Hematopoietic multipotent progenitor cell treated with erythropoietin and hydrocortisone succinate and interleukin-3 and kit ligand, for 15 days (in vitro differentiated cells): ENCODE data around the gene ACOT13.
"Not testable (repeated sequence)": the region's sequence is repeated elsewhere in the genome, so short reads cannot be mapped to it uniquely, and the experiment has no call there.

Experiments
- DNase-seq: peaks from one replicate; pipeline ENCODE4 v3.0.0-alpha.2; 2015; ENCODE audit warnings: low spot score

ACOT13 gene

DNA sequence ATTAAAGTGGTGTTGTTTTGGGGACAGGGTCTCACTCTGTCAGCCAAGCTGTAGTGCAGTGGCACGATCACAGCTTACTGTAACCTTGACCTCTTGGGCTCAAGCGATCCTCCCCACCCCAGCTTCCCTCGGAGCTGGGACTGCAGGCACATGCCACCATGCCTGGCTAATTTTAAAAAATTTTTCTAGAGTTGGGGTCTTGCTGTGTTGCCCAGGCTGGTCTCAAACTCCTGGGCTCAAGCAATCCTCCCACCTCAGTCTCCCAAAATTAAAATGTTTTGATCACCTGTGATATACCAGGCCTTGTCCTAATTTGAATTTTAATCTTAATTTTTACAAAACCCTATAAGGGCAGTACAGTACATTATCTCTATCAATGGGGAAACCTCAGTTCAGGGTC is 25.5 kb downstream of the ACOT13 start:
- DNase-seq, result no peak

DNA sequence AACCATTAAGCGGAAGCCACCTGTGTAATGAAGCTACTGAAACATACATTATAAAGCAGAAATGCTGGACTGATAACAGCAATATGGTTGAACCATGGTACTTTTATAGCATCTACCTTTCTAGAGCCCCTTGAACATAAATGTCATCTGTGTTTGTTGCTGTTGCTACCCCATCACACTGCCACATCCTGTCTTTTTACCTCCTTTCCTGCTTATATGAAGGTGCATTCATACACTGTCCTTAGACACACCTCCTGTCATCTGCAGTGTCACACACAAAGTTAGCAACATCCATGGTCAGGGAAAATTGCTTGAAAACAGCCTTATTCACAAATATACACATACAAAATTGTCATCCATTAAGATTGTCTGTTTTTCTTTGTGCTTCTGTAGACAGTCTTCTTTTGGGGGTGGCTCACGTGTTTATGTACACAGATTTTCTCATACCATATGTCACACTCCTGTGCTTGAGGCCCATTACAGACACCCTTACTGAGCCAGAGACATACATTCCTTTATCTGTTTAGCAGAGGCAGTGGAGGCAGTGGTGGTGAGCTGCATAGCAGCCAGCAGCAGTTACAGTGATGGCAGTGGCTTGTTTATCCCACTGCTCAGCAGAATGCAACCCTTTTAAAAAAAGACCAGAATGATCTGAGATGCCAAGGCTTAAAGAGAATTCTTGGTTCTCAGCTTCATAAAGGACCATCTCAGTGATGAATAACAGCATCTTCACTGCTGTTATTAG is 26.1 kb downstream of the ACOT13 start:
- no peak for DNase-seq

DNA sequence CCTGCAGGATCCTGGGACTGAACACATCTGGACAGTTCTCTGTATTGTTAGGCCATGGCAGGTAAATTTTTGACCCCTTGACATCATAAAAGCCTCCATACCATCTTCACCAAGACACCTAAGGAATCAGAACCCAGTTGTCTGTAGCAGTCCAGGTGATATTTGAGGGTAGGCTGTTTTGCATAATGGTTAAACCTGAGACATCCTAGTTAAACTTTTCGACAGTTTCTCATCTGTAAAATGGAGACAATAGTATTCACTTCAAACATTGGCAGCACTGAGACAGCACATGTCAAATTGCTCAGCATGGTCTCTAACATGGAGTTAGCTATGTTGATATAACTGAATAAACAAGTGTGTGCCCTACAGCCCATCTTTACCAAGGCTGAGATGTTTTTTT is 27.3 kb downstream of the ACOT13 start:
- no peak for DNase-seq

DNA sequence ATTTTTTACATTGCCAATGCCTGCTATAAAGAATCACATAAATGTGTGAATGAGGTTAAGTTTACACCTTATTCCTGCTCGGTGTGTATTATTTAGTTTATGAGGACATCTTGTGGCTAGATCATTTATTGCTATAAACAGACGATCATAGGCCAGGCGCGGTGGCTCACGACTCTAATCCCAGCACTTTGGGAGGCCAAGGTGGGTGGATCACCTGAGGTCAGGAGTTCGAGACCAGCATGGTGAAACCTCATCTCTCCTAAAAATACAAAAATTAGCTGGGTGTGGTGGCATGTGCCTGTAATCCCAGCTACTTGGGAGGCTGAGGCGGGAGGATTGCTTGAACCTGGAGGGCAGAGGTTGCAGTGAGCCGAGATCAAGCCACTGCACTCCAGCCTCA is 28.8 kb downstream of the ACOT13 start:
- DNase-seq, result peak; percentile 69

DNA sequence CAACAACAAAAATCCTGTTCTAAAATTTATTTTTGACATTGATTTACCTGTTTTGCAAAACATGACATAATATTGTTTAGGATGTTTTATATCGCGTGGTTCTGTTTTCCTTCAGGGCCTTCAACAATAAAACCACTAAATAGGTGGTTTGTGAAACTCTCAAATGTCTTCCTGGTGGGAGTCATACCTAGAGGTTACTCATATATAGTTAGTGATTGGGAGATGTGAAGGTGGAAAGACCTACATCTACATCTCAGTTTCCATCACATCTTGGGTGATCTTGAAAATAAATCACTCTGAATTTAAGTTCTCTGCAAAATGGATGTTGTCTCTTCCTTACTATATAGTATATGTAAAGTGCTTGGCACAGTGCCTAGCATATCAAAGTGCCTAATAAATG is 29.2 kb downstream of the ACOT13 start:
- no peak for DNase-seq

DNA sequence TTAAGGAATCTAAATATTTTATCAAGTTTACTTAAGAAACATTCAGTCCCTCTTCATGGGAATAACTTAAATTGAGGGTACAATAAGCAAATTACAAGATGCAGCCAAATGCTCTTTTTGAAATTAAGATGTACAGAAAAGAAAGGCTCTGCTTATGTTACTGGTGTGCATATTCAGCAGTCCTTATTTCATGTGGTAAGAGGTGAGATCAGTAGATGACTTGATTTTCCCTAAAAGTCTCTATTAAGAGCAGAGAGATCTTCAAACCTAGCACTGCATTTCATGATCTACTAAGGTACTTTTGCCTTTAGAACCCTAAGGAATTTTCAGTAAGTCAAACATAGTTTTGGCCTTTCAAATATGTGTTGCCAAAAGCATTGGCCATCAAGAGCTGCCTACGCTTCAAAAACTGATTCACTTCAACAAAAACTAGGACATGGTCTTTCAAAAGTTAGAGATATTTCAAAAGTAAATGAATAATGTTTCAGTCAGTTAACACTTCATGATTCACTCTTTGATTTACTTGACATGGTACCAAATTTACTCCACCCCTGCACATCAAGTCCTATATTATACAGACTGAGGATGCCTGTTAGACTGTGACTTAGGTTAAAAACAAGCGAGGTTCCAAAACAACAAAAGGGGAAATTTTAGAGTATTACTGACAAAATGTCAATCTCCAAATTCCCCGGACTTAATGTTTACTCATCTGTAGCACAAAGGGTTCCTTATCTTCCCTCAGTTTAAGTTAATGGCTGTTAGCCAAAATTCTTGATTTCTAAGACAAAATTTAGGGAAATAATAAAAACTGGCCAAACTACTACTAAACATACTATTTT is 32.9 kb downstream of the ACOT13 start:
- DNase-seq, result no peak

DNA sequence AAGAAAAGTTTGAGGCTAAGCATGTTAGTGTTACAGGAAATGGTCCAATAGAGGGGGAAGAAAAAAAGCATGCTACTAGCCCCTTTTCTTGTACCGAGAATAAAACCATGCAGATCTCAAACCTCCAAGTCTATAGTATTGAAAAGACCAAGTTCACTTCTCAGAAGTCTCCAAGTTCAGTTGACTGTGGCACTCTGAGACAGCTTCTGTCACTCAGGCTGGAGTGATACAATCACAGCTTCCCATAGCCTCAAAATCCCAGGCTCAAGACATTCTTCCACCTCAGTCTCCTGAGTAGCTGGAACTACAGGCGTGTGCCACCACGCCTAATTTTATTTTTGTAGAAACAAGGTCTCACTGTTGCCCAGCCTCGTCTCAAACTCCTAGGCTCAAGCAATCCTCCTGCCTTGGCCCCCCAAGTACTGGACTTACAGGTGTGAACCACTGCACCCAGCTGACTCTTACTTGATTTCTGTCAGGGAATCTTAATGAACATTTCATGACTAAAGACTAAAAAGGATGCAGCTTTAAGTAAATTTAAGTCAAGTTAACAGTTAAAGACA is 35.9 kb downstream of the ACOT13 start:
- DNase-seq, result no peak

DNA sequence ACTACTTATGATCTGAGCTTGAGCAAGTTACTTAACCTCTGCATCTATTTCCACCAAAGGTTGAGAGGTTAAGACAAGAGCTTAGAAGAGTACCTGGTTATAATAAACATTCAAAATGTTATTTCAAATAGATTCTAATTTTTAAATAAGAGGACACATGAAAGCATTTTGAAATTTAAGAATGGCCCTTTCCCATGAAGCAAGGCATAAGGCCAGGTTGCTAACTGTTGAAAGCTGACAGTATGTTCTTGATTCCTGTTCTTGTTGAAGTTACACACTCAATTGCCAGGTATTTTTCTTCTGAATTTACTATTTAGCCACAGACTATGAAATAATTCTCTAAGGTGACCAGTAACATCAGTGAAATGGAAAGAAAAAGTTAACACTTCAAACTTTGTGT is 37.6 kb downstream of the ACOT13 start:
- DNase-seq, result no peak

DNA sequence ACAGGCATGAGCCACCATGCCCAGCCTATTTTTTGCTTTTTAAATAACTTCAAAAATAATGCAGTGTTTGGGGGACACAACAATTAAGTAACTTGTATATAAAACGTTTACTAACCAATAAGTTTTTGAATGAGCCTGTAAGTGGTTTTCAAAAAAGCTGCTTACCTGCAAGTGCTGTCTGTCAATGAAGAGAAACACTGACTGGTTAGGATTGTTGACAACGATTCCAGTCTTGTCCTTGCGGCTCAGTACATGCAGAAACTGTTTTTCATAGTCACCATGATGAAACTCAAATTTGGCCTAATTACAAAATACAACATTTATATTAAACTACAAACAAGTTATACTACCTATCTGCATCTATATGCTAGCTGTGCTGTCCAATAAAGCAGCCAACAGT is 41.7 kb downstream of the ACOT13 start:
- DNase-seq, result no peak

DNA sequence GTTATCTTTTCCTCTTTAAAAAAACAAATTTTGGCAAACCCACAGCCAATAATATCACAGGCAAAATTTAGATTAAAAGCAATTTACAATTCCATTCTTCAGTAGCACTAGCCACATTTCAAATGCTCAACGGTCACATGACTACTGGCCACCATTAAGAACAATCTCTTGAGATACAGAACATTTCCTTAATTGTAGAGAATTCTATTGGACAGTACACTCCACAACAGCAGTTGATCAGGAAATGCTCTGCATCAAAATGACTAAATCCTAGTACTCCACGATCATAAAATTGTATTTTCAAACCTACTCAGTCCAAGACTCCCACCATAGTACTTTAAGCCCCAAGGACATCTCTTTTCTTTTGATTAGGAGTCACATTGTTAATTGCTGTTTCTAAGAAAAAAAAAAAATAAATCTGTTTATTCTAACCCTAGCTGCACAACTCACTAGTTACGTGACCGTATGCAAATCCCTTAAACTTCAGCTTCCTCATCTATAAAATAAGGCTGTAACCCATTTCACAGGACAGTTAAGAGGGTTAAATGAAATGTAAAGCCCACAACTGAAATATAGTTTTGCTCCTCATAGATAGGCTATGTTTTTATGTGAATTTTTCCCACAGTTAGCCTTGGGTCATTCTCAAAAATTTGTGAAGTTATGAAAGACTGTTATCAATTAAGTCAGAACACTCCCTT is 42.3 kb downstream of the ACOT13 start:
- no peak for DNase-seq

DNA sequence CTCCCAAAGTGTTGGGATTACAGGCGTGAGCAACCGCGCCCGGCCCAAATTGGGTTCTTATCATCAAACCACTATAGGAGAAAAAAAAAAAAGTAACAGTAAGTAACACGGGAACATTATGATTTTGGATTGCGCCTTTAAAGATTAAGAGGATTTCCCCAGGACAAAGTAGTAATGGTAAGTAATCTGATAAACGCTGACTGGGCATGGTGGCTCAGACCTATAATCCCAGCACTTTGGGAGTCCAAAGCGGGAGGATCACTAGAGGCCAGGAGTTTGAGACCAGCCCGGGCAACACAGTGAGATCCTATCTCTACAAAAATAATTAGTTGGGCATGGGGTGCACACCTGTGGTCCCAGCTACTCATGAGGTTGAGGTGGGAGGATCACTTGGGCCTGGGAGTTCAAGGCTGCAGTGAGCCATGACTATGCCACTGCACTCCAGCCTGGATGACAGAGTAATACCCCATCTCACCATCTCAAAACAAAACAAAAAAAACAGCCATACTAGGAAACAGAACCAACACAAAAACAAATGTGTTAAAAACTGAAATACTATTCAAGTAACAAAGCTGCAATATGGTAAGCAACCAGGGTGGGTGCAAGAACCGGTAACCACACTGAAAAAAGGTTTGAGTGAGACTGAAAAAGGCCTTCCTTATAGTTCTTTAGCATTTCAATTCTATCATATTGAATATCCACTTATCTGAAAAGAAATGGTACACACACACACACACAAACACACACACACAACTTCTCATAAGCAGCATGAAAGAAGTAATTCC is 43.8 kb downstream of the ACOT13 start:
- DNase-seq, result no peak

DNA sequence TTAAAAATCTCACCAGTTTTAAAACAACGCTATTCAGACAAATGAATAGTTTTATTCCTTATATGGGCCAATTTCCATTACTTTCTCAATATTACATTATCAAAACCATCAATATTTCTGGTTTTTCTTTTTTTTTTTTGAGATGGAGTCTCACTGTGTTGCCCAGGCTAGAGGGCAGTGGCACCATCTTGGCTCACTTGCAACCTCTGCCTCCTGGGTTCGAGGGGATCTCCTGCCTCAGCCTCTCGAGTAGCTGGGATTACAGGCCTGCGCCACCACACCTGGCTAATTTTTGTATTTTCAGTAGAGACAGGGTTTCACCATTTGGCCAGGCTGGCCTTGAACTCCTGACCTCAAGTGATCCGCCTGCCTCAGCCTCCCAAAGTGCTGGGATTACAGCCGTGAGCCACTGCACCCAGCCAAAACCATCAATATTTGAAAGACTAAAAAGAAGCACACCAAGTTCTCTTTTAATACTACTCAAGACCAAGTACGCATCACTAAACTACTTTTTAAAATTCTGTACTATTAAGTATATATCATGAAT is 49.8 kb downstream of the ACOT13 start:
- DNase-seq, result not testable (repeated sequence)

DNA sequence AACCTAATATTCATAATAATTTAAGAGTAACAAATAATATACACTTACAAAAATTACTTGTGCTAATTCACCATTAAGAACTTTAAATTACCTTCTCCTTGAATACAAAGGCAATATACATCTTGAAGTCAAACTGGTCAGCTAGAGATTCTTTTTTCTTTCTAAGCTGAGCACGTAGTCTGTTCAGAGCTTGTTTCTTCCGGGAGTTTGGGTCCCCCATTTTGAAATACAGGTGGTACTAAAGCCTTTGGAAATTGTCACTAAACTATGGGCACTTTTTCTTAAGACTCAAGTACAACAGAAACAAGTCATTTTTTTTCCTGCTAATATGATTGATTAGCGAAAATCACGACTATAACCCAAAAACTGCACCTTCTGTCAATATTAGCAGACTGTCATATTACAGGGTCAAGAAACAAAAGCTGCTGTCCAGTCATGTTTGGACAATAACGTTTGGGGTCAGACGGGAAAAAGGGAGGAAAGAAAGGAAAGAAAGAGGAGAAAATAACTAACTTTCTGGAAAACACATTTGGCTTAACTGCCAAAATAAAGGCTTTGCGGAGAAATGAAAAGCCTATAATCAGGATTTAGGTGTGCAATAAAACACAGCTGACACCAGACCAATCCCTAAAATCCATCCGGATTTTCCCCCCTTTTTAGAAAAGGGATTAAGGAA is 51.7 kb downstream of the ACOT13 start:
- DNase-seq, result no peak

DNA sequence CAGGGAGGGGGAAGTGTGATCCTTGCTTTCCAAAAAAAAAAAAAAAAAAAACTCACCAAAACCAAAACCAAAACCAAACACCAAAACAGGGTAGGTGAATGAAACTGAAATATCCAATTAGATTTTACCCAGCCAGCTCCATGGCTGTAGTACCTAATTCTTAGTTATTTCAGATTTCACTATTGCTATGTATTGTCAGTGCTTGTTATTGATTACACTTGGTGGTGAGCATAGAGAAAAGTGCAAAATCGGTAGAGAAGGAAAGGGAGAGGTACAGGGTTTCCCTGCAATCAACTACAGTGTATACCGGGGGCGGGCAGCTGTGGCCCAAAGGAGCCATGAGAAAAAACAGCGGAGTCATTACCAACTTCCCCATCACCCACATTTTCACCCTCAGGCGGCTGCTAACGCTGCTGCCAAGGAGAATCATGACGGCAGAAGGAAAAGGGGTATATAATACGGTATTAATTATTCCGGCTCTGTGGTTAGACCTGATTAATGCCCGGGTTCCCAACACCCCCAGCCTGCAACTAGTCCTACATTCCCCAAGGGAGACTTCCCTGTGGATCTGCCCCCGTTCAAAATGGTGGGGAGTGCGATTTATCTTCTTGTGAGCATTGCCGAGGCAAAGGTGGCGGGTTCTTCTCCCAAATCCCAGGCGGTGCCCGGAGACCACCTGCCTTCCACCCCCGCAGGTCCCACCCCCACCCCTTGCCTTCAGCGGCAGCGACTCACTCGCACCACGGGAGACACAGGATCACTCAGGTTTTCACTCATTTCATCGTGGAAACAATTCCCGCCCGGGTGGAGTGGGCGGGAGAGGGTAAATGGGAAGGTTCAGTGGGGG is 52.5 kb downstream of the ACOT13 start, which contains the start of gene C6orf62:
Gene C6orf62, minus strand, starts transcription at position 30 of the 847 bp plus-strand sequence. CDS start 486 bp downstream, outside the sequence.
- peak; percentile 65 for DNase-seq

DNA sequence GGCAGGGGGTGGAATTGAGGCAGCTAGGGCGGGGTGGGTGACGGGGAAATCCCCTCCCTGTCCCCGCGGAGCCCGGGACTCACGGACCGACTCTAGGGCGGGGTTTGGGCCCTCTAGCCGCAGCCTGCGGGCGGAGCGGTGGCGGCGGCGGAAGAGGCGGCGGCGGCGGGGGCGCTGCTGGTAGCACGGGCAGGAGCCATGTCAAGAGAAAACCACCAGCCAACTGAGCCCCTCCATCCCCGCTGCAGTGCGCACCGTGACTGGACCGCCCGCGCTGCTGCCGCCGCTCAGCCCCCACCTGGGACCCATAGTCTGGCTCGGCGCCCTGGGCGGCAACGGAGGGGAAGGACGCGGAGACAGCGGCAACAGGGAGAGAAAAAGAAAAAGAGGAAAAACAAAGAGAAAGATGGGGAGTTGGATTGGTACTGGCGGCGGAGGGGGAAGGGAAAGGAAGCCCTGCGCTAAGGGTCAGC is 53.3 kb downstream of the ACOT13 start:
- DNase-seq, result peak; percentile 62

DNA sequence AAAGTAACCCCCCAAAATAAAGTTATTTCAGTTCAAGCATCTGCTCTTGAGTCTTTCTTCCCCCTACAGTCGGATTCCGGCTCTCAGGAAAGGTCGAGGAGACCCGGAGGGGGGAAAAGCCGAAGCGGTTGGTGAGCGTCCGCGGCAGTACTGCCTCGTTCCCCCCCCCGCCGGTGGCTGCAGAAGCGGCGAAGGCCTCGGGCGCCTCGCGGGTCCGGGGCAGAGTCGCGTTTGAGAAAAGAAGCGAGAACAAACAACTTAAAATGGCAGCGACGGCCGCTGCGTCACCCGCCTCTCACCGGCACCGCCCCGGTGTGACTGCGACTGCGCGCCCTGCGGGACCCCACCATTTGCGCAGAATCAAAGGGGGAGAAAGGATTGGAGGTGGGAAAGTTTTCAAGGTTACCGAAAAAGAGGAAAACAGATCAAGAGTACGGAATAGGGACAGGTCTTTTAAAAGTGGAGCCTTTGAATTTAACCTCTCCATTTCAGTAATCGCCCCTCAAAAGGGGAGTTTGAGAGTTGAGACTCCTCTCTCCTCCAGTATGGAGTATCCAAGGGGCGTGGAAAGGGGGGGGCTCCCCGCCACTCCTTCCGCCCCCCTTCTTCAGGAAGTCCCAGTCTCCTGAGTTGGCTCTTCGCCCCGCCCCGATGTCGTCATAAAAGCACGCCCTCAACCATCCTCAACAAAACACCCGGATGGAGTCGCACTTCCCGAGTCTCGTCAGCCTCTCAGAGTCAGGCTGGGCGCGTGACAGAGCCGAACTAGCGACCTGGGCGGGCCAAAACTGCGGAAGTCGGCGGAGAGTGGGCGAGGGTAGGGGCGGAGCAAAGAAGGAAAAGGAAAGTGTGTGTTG is 54.0 kb downstream of the ACOT13 start:
- peak; percentile 100 for DNase-seq

DNA sequence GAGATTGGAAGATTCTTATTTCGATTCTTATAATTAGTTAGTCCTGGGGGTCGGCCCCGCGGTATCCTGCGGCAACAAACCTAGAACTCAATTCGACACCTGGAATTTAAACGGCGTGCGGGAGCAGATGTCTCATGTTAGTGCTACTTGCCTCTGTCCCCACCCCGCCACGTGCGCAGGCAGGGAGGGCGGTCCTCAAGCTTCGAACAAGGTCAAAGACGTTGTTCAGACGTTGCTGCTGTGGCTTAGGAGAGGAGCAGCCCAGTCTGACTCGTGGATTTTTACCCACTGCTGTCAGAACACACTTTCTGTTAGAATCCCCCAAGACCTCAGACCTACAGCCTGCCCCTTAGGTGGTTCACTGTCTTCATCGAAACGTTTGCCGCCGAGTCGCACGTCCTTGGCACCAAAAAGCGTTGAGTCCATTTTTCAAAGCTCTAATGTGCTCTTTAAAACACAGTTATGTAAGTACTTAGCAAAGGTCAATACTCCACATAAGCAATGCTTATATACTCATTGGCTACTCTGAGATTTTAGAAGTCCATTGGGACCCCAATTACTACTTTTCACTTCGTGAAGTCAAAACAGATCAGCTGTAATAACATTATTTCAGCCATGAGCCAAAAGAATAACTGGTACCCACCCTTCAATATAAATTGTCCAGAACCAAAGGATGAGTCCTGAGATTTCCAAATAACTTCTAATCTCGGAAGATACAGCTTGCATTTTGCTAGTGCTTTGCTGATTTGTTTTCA is 54.8 kb downstream of the ACOT13 start:
- no peak for DNase-seq

DNA sequence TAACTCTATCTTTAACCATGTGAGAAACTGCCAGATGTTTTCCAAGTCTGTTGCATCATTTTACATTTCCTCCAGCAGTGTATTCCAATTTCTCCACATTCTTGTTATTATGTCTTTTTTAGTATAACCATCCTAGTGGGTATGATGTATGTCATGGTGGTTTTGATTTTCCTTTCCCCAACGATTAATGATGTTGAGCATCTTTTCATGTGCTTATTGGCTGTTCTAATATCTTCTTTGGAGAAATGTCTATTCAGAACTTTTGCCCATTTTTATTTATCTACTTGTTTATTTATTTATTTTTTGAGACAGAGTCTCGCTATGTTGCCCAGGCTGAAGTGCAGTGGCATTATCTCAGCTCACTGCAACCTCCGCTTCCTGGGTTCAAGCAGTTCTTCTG is 56.4 kb downstream of the ACOT13 start:
- DNase-seq, result no peak
